Head of caudate nucleus (tissue), 42 donors: Measurements from ENCODE around the gene GPX6.
"Not testable (repeated sequence)": the region's sequence is repeated elsewhere in the genome, so short reads cannot be mapped to it uniquely, and the experiment has no call there.

Experiments used
- DNase-seq, 42 donors: peaks; one replicate each; pipeline versions ENCODE4 v3.0.0 to v3.0.0-alpha.2; 2020 to 2021; ENCODE audit warnings: mixed read lengths in 7 of 42
- intact Hi-C: fragments of 100-400 bp; cut with DNase I; formaldehyde crosslinking; loops from one replicate; pipeline ENCODE4 v1.15.0; 2022

Gene GPX6

GRCh38 chr6:28489366-28490204 lies 26.0 kb downstream of the GPX6 start:
- intact Hi-C loops, result no loop called here
- peak in 25 of 42 donors; percentile 3 to 72 (median 23) for DNase-seq

GRCh38 chr6:28488916-28489365 lies 26.7 kb downstream of the GPX6 start:
- intact Hi-C loops, result no loop called here
- peak in 32 of 42 donors; percentile 16 to 77 (median 48) for DNase-seq

DNA sequence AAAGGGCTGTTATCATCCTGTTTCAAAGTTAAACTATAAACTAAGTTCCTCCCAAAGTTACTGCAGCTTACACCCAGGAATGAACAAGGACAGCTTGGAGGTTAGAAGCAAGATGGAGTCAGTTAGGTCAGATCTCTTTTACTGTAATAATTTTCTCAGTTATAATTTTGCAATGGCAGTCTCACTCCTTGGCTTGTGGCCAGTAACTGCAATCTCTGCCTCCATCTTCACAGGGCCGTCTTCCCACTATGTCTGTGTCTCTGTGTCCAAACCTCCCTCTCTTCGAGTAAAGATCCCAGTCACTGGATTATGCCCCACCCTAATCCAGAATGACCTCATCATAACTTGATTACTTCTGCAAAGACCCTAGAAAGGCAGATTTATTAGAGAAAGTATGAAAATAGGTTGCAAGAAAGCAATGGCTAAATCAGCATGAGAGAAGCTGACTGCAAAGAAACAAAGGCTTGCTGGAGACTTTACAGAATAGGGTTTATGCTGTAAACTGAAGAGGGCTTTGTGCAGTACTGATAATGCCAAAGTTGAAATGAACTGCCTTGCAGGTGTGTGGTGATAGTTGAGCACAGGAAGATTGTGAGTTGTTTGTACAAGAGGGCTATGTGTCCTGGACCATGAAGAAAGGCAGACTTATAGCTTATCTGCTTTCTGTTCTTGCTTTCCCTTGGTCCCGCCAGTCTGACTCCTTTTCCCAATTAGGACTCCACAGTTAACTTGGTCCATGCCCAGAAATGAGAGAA lies 28.4 kb downstream of the GPX6 start:
- DNase-seq, result no peak
- intact Hi-C loops, result no loop called here

DNA sequence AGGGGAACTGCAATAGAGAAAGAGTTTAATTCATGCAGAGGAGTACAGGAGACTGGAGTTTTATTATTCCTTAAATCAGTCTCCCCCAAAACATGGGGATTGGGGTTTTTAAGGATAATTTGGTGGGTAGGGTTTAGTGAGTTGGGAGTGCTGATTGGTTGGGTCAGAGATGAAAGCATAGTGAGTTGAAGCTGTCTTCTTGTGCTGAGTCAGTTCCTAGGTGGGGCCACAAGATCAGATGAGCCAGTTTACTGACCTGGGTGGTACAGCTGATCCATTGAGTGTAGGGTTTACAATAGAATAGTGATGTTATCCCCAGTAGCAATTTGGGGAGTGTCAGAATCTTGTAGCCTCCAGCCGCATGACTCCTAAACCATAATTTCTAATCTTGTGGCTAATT lies 29.1 kb downstream of the GPX6 start:
- DNase-seq, result no peak
- intact Hi-C loops, result no loop called here

DNA sequence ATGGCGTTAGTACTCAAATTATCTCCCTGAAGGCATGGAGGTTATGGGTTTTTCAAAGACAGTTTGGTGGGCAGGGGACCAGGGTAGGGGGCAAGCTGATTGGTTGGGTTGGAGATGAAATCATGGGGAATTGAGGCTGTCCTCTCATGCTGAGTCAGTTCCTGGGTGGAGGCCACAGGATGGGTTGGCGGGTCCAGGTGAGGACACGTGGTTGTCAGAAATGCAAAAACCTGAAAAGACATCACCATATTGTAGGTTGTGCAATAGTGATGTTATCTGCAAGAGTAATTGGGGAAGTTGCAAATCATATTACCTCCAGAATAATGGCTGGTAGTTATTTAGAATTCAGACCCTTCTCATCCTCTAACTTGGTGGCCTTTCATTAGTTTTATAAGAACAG lies 30.1 kb downstream of the GPX6 start:
- DNase-seq, result no peak
- intact Hi-C loops, result no loop called here

DNA sequence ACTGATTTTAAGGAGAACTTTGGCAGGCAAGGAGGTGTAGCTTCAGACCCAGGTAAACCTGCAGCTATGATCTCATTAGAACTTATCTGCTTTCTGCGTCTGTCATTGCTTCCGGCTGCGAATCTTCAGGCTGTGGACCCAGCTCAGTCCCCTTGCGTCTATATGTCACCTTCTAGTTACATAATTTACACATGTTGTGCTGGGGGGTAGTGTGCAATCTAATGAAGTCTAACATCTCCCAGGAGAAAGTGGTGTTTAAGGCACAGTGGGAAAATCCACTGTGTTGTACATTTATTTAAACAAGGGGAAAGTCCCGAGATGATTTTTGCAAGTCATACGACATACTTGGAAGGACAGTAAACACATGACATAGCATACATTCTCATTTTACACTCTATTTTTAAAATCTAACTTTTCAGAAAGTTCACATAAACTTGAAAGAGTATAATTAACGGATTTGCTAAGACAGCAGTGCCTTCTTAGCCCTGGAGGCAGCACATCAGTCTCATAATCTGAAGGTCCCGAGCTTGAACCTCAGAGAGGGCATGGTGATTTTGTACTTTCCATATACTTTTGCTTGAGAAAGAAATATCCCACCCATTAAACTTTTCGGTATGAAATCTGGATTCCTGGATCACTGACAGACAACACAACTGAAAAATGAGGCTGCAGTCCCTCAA lies 35.2 kb downstream of the GPX6 start:
- intact Hi-C loops, result no loop called here

GRCh38 chr6:28478518-28478917 lies 37.1 kb downstream of the GPX6 start:
- intact Hi-C loops, result no loop called here
- no peak for DNase-seq

More for the DNA sequence above, 35.2 kb downstream of the GPX6 start:
- no peak for DNase-seq

DNA sequence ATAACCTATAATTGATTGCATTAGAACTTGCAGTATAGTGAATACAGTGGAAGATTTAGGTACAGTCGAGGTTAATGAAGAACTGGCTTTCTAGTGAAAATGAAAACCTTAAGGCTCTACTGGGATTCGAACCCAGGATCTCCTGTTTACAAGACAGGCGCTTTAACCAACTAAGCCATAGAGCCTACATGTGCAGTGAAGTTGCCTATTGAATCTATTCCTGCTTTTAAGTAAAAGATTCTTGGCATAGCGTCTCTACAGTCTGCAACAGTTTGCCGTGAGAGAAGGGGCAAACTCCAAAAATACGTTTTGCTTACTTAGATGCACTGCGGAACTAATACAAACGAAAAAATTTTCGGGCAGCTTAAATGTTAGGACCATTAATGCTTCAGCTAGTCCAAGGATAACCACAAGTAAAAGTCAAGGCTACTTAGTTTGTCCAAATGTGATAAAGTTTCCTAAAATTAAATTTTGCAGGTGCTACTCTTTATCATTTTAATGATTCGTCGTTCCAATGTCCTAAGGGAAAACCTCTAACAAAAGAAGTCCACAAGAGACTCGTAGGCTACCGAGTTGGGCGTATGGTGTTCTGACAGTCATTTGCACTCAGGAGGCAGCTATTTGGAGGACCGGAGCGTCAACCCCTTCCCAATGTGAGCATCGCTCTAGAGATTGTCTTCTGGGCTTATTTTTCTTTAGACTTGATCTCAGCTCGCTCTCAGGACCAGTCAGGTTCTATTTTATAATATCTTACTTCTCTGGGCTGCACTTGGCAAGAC lies 41.0 kb downstream of the GPX6 start:
- DNase-seq, result peak in 16 of 42 donors; percentile 6 to 71 (median 48)
- intact Hi-C loops, result no loop called here

DNA sequence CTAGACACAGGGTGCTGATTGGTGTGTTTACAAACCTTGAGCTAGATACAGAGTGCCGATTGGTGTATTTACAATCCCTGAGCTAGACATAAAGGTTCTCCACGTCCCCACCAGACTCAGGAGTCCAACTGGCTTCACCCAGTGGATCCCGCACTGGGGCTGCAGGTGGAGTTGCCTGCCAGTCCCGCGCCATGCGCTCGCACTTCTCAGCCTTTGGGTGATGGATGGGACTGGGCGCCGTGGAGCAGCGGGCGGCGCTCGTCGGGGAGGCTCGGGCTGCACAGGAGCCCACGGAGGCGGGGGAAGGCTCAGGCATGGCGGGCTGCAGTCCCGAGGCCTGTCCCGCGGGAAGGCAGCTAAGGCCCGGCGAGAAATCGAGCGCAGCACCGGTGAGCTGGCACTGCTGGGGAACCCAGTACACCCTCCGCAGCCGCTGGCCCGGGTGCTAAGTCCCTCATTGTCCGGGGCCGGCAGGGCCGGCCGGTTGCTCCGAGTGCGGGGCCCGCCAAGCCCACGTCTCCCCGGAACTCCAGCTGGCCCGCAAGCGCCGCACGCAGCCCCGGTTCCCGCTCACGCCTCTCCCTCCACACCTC lies 46.3 kb downstream of the GPX6 start:
- DNase-seq, intact Hi-C loops: not testable (repeated sequence)

GRCh38 chr6:28468056-28468455 lies 47.5 kb downstream of the GPX6 start:
- intact Hi-C loops, result no loop called here

GRCh38 chr6:28462401-28462800 lies 53.2 kb downstream of the GPX6 start:
- peak in 36 of 42 donors; percentile 4 to 84 (median 48) for DNase-seq
- intact Hi-C loops, result no loop called here

More at GRCh38 chr6:28468056-28468455, 47.5 kb downstream of the GPX6 start:
- DNase-seq, result no peak

DNA sequence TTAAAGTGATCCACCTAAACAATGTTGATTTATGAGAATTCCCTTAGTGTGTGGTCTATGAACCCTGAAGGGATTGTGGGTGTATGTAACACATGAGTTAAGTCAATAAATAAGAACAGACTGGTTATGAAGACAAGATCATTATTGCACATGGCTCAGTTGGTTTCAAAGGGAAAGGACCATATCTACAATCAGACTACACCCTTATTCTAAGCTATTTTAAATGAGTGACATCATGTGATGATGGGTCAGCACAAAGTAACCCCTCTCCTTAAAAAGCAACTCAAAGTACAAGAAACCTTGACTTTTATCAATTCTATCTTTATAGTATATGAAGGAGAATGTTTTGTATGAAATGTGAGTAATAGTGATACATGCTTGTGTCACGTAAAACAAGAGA lies 57.0 kb downstream of the GPX6 start:
- no peak for DNase-seq
- intact Hi-C loops, result no loop called here
